ENCODE data around the gene ADAMTS2.

The ADAMTS2 gene

GRCh38 chr5:179375831-179376365 lies 30.6 kb upstream of the ADAMTS2 start:
- no peaks in the 10 kb centered on the region for H3K9me3 ChIP-seq (ENCODE audit: insufficient read depth, low read length)
- TF ChIP-seq CTCF (IDR thresholded peaks at IDR 0.05; ENCODE audit: insufficient read depth, low read length, poor library complexity, severe bottlenecking) (no peak), EZH2phosphoT487 (conservative IDR thresholded peaks at IDR 0.05; ENCODE audit: low read length) (no peak)
- no peak overlapping the region for H3K27ac ChIP-seq (ENCODE audit: low read depth, low read length)

GRCh38 chr5:179375236-179375685 lies 30.0 kb upstream of the ADAMTS2 start:
- Histone ChIP-seq H3K27me3 (ENCODE audit: low read length) (no peaks in the 10 kb centered on the region), H4K20me1 (ENCODE audit: low read depth, low read length) (no peaks in the 10 kb centered on the region), H2AFZ (ENCODE audit: low read depth, low read length, severe bottlenecking) (no peak overlapping the region), H3K27ac (ENCODE audit: low read depth, low read length) (no peak overlapping the region), H3F3A (ENCODE audit: insufficient read depth) (no peaks in the 10 kb centered on the region), H3K9ac (ENCODE audit: low read length) (no peak overlapping the region), H3K4me3 (ENCODE audit: insufficient read depth, low read length, poor library complexity, severe bottlenecking) (no peak overlapping the region), H3K4me2 (ENCODE audit: low read depth, low read length, poor library complexity, severe bottlenecking) (no peak overlapping the region), H3K36me3 (ENCODE audit: low read length) (no peaks in the 10 kb centered on the region), H3K9me3 (ENCODE audit: insufficient read depth, low read length) (no peaks in the 10 kb centered on the region), H3K9me2 (replicated peaks; ENCODE audit: insufficient read depth, low read length) (no peaks in the 10 kb centered on the region), H3K79me2 (ENCODE audit: insufficient read depth, low read length) (no peaks in the 10 kb centered on the region)
- TF ChIP-seq CTCF (IDR thresholded peaks at IDR 0.05; ENCODE audit: insufficient read depth, low read length, poor library complexity, severe bottlenecking) = no peak
- TF ChIP-seq EZH2phosphoT487 (conservative IDR thresholded peaks at IDR 0.05; ENCODE audit: low read length) = no peak

More at GRCh38 chr5:179375831-179376365, 30.6 kb upstream of the ADAMTS2 start:
- Histone ChIP-seq H3K4me3 (ENCODE audit: insufficient read depth, low read length, poor library complexity, severe bottlenecking) (no peak overlapping the region), H3F3A (ENCODE audit: insufficient read depth) (no peaks in the 10 kb centered on the region), H3K9me2 (replicated peaks; ENCODE audit: insufficient read depth, low read length) (no peaks in the 10 kb centered on the region), H3K79me2 (ENCODE audit: insufficient read depth, low read length) (no peaks in the 10 kb centered on the region), H3K27me3 (ENCODE audit: low read length) (no peaks in the 10 kb centered on the region), H3K9ac (ENCODE audit: low read length) (no peak overlapping the region), H2AFZ (ENCODE audit: low read depth, low read length, severe bottlenecking) (no peak overlapping the region), H3K4me2 (ENCODE audit: low read depth, low read length, poor library complexity, severe bottlenecking) (no peak overlapping the region), H4K20me1 (ENCODE audit: low read depth, low read length) (no peaks in the 10 kb centered on the region), H3K36me3 (ENCODE audit: low read length) (no peaks in the 10 kb centered on the region)

- H3K27ac ChIP-seq (ENCODE audit: low read depth, low read length) = no peak overlapping the region
- no peaks in the 10 kb centered on the region for H4K20me1 ChIP-seq (ENCODE audit: low read depth, low read length)
- no peak overlapping the region for H2AFZ ChIP-seq (ENCODE audit: low read depth, low read length, severe bottlenecking)
- H3K9me3 ChIP-seq (ENCODE audit: insufficient read depth, low read length) = no peaks in the 10 kb centered on the region
- no peak overlapping the region for H3K9ac ChIP-seq (ENCODE audit: low read length)
- no peaks in the 10 kb centered on the region for H3K79me2 ChIP-seq (ENCODE audit: insufficient read depth, low read length)
- H3K9me2 ChIP-seq (replicated peaks; ENCODE audit: insufficient read depth, low read length) = no peaks in the 10 kb centered on the region
- no peaks in the 10 kb centered on the region for H3K27me3 ChIP-seq (ENCODE audit: low read length)
- no peak overlapping the region for H3K4me3 ChIP-seq (ENCODE audit: insufficient read depth, low read length, poor library complexity, severe bottlenecking)
- TF ChIP-seq EZH2phosphoT487 (conservative IDR thresholded peaks at IDR 0.05; ENCODE audit: low read length) (no peak), CTCF (IDR thresholded peaks at IDR 0.05; ENCODE audit: insufficient read depth, low read length, poor library complexity, severe bottlenecking) (no peak)
- H3F3A ChIP-seq (ENCODE audit: insufficient read depth) = no peaks in the 10 kb centered on the region
- H3K4me2 ChIP-seq (ENCODE audit: low read depth, low read length, poor library complexity, severe bottlenecking) = no peak overlapping the region
- H3K36me3 ChIP-seq (ENCODE audit: low read length) = no peaks in the 10 kb centered on the region
These were observed 29.4 kb upstream of the ADAMTS2 start for GRCh38 chr5:179374506-179375235.
